CD4-positive, alpha-beta T cell treated with Interleukin-17A for 1 hour (primary cell): ENCODE measurements around the gene VPS41.

ENCODE experiments used
- DNase-seq: peaks from one replicate; pipeline ENCODE4 v3.0.0-alpha.2; 2020

The VPS41 gene

DNA sequence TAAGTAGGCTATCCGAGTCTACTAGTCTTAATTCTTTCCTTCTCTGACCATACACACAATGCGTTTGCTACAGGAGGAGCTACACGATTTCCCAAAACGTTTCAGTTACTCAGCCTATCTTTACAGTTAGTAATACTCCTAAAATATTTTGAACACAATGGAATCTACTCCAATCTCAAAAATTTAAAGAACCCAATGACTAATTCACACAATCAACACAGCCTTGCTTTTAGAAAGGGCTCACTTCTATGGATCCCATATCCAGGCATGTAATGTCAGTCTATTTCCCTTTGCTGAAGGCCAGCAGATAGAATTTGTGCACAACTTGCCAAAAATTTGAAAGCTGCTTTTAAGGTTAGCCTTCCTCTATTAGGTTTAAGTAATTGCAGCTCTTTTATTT, 107.2 kb downstream of the VPS41 start:
- no peak for DNase-seq

DNA sequence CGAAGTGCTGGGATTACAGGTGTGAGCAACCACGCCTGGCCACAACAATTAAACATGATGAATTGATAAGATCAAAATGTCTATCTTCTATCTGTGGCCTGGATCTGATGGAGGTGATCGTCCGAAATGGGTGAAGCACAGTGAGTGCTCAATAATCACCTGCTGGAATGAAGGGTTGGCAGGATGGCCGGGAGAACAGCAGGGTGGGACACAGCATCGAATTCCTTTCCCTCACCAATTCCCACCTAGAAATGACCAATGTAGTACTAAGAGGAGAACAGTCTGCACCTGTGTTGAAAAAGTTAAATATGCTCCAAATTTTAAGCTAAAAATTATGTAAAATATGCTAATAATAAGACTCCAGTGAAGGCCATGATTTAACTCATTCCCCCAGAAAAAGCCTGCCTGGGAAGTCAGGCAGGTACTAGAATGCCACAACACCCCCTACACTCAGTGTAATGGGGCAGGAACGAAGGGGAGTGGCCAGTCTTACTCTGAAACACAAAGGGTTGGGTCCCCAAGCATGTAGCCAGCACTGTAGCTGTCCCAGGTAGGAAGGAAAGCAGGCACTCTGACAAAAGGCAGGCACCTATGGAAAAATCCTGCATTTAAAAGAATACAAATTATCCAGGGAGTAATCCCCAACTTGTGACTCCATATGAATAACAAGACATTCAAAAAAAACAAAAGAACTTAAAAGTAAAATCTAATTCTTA, 110.3 kb downstream of the VPS41 start:
- DNase-seq, result no peak

DNA sequence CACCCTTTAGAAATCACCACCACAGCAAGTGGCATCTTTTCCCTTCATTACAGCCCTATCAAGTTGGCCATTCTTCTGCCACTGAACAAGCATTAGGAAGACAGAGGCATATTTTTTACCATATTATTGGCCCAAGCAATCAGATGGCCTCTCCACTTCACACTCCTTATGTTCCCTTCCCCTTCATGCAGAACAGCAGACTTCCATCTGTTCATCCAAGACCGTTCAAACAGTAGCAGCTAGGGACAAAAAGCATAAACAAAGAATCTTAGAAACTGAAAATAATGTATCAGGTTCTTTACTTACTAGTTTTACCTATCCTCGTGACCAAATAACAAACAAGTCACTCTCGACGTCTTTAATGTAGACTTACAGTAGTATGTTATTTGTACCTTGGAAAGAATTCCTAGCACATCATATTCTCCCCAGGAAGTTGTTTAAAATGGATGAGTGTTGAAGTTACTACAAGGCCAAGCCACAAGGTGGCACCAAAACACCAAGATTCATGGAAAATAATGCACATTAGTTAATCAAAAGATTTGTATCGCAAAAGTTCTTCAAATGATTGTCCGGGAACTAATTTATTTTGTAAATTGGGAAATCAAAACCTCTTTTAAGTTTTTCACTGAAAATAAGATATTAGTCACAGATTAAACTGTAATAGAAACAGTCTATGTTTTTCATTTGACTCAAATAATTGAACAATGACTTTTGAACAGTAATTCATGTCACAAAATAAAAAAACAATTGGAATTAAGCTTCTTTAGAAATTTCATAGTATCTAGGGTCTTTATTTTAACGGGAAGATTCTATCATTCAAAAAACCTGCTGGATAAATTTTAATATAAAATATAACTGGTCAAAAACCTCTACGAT, 112.1 kb downstream of the VPS41 start:
- peak; percentile 57 for DNase-seq

- DNase-seq, result no peak
Measured at GRCh38 chr7:38795593-38795992, 113.4 kb downstream of the VPS41 start.

DNA sequence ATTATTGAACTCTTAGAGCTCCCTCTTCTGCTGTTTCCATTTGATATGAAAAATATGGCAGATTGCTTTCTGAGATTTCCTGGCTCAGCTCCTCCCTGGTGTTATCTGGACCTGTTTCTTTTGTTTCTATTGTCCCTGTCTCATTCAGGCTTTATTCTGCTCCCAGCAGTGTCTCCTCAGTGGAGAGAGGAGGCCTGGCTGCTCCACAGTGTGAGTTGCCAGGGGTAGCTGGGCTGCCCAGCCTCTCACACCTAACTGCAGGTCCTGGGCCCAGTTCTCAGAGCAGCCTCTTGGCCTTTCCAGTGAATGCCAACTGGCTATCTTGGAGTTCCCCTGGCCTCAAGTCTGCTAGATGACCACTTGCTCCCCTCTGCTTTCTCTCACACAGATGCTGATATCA, 127.0 kb downstream of the VPS41 start:
- DNase-seq, result no peak

DNA sequence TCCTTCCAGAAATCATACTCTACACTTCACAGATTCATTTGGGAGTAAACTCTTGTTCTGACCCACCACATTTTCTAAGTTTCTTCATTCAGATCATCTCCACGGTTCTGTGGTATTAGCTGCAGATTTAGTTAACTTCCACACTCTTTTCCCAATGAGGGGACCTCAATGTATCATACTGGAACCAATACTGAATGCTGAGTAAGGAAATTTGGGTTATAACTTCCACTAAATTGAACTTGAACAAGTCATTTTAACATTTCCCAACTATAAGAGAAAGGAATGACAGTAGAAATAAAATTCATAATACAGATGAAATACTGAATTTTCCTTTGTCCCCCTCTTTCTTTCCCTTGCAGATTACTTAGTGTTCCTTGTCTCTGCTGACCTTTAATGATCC, 131.4 kb downstream of the VPS41 start:
- DNase-seq, result no peak

DNA sequence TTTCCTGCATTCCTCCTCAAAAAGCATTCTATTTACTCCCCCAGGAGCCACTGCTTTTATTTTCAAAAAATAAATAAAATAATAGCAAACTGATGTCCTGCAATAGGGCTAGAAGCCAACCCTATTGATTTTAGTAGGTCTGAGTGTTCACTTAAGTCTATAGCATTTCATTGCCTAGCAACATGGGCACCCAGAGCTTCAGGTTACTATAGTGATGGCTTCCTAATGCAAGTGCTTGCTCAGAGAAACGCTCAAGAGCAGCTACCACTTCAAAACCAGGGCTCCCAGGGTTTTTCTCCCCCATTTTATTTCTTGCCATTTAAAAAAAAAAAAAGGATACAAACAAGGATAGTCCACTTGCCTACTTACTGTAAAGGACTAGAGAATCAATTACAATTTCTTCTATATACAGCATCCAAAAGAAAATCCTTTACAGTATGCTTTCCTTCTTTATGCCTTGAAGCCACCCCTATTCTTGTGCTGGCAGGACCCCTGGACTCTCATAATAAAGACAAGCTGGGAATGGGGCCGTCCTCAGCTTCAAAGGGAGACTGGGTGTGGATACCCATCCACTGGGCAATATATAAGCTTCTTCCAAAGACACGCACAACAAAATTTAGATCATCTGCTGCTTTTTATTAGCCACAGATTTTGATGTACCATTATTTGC, 133.3 kb downstream of the VPS41 start:
- no peak for DNase-seq

GRCh38 chr7:38773430-38773829, 135.6 kb downstream of the VPS41 start:
- no peak for DNase-seq

- no peak for DNase-seq
Measured at GRCh38 chr7:38760226-38760625, 148.8 kb downstream of the VPS41 start.

- no peak for DNase-seq
Measured at GRCh38 chr7:38759028-38759427, 150.0 kb downstream of the VPS41 start.

DNA sequence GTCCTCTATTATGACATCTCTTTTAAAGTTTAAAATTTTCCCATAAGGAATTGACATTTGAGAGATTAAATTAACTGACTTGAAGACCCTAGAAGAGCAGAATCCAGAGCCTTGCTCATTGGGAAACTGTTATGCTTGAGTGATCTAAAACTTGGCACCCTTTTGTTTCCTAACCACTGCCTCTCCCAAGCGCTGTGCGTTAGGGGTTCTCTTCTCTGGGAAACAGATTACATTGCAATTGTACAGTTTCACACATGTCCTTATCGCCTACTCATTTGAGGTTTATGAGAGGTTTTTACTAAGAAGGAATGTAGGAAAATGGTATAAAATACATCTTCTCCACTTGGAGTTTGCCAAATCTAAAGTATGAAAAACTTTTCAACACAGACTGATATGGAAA, 151.1 kb downstream of the VPS41 start:
- DNase-seq, result no peak

- DNase-seq, result no peak
Measured at GRCh38 chr7:38756521-38756920, 152.5 kb downstream of the VPS41 start.

DNA sequence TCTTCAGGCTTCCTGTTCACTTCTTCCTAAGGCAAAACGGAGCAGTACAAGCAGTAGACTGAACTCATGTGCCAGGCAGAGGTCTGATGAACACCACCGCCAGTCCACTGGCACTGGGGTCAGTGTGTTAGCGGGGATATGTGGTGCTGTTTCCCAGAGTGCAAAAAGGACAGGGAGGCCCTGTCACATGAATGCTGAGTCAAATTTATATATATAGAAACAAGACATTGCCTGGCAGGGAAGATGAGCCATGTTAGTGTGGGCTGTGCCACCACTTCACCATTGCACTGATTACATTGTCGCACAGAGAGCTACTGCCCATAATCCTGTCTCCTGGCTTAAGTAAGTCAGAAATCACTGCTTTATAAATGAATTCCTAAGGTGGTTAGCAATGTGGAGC, 155.6 kb downstream of the VPS41 start:
- no peak for DNase-seq

- no peak for DNase-seq
Measured at GRCh38 chr7:38751416-38751815, 157.6 kb downstream of the VPS41 start.

GRCh38 chr7:38748056-38748610, 160.9 kb downstream of the VPS41 start:
- DNase-seq, result no peak

DNA sequence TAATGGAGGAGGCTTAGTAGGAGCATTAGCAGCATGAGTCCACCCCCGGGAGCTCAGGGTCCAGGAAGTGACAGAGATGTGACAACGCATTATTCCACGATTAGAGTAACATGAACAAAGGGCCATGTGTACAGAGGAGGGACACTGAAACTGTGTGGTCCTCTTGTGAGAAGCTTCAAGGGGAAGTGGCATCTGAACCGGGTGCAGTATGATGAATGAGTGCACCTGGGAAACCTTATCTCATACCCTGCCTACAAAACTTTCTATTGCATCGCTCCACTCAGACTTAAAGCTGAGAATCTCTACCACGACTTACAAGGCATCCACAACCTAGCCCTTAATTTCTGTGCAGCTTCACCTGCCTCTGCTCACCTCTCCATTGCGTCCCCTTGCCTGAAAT, 162.6 kb downstream of the VPS41 start:
- DNase-seq, result no peak

GRCh38 chr7:38744746-38745145, 164.2 kb downstream of the VPS41 start:
- no peak for DNase-seq

GRCh38 chr7:38743899-38744298, 165.1 kb downstream of the VPS41 start:
- no peak for DNase-seq

- no peak for DNase-seq
Measured at GRCh38 chr7:38740041-38740440, 168.9 kb downstream of the VPS41 start.

DNA sequence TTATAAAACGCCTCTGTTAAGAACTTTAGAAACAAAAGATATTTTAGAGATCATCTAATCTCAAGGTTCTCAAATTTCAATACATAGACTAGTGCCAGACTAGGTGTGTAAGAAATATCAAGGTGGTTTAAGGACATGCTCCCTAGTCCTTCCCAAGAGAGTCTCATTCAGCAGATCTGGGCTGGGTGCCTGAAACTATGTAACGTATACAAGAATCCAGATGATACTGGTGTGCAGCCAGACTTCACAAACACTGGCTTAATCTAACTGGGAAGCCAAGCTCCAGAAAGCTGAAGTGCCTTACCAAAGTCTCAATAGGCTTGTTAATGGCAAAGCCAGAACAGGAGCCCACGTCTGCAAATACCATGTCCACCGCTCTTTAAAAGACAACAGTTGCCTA, 172.9 kb downstream of the VPS41 start:
- no peak for DNase-seq

DNA sequence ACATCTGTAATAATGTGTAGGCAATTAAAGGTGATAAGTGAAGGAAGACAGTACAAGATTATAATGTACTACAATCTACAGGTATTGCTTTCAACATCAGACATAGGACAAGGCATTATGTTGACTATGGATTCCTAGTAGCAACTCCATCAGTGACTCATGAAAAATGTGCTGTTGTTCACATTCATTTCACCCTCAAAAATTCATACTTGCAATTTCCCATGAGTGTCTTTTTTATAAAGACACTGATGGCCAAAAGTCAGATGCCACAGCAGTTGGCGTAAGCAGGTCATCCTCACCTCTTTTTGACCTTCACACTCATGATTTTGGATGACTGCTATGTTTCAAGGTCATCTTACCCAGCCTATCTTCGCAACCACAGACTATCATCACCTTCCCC, 177.8 kb downstream of the VPS41 start:
- DNase-seq, result no peak

DNA sequence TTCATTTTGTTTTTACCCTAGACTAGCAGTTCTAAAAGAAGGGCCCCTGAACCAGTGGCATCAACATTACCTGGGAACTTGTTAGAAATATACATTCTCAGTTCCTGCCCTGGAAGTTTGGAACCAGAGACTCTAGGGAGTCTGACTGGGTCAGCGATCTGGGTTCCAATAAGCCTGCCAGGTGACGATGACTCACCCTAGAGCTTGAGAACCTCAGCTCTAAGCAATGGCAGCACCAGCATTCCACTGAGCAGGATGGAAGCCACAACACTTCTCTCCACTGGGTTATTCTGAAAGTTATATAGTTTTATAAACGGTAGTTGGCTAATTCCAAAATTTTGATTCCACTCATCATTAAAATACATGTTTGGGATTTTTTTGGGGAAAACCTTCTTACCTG, 180.8 kb downstream of the VPS41 start:
- no peak for DNase-seq

DNA sequence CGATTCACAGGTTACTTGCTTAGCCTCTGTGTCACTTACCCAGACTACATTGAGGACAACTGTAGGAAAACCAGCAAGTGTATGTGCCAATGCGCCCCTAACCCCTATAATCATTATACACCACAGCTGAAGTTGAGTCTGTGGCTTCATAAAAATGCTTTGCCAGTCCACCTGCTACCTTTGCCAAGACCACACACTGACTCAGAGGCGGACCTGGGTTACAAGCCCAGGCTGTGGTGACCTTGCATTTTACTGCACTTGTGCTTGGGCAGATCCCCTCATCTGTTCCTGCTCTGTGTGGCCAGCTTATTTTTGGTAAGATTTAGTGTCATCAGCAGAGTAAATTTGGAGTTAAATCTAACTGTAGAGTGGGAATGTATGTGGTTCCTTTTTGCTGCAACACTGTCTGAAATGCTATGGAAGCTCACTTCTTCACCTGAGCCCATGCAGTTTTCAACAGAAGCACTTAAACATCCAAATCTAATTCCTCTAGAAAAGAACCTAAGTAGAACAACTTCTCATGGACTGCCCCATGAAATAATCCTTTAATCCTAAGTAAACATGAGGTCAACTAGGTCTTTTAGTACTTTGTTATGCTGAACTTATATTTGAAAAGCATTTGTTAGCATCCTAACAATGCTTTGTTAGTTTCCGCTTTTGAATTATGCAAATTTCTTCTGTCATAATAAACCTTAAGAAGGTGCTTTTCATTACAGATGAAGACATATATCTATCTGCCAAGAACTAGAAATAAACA, 181.6 kb downstream of the VPS41 start:
- no peak for DNase-seq
